GM23338 (cell line): ENCODE data around the gene PRKCG. TPM values are rescaled to one million over a fixed set of nuclear protein-coding genes. Genes with fewer than 3 reads are reported as not detected.
A peak's percentile ranks its signal among the peaks of the same experiment; 100 is the strongest.

Experiments
- ATAC-seq: fragments of 200-7000 bp; cut with Tn5 transposase; 3 replicates; pipeline ENCODE4 v1.9.1; 2020
- DNase-seq: peaks from one replicate; pipeline ENCODE4 v3.0.0-alpha.2; 2015; ENCODE audit warnings: low spot score
- H2AFZ ChIP-seq: fragments of 200-600 bp; sonication (generic); 2 replicates; pipeline ENCODE4 v1.8.0; 2016; ENCODE audit warnings: antibody characterized with exemption, mild to moderate bottlenecking, moderate library complexity
- H3F3A ChIP-seq: fragments of 200-600 bp; sonication (generic); replicated peaks from 2 replicates; pipeline ENCODE4 v1.8.0; 2017; ENCODE audit warnings: antibody characterized with exemption, mixed run types, low read depth
- H3K27ac ChIP-seq: fragments of 200-600 bp; sonication (generic); 2 replicates; pipeline ENCODE4 v1.6.1; 2016; ENCODE audit warnings: low read depth
- H3K27me3 ChIP-seq: fragments of 200-600 bp; sonication (generic); 2 replicates; pipeline ENCODE4 v1.8.0; 2016; ENCODE audit warnings: mild to moderate bottlenecking, mixed run types, moderate library complexity; ENCODE audit not compliant: insufficient read depth
- H3K36me3 ChIP-seq: fragments of 200-600 bp; sonication (generic); 2 replicates; pipeline ENCODE4 v1.8.0; 2016; ENCODE audit warnings: mild to moderate bottlenecking; ENCODE audit not compliant: insufficient read depth
- H3K4me1 ChIP-seq: fragments of 200-600 bp; sonication (generic); 2 replicates; pipeline ENCODE4 v1.8.0; 2016; ENCODE audit warnings: mild to moderate bottlenecking, moderate library complexity; ENCODE audit not compliant: insufficient read depth
- H3K4me2 ChIP-seq: fragments of 200-600 bp; sonication (generic); 2 replicates; pipeline ENCODE4 v1.7.1; 2017; ENCODE audit warnings: mixed run types
- H3K4me3 ChIP-seq: fragments of 200-600 bp; sonication (generic); 2 replicates; pipeline ENCODE4 v1.6.1; 2016; ENCODE audit warnings: mixed run types
- H3K79me2 ChIP-seq: fragments of 200-600 bp; sonication (generic); replicated peaks from 2 replicates; pipeline ENCODE4 v1.8.0; 2017; ENCODE audit warnings: mild to moderate bottlenecking; ENCODE audit not compliant: insufficient read depth
- H3K9me2 ChIP-seq: fragments of 200-600 bp; sonication (generic); 2 replicates; pipeline ENCODE4 v1.8.0; 2017; ENCODE audit not compliant: insufficient read depth
- H4K20me1 ChIP-seq: fragments of 200-600 bp; sonication (generic); replicated peaks from 2 replicates; pipeline ENCODE4 v1.8.0; 2017; ENCODE audit warnings: mild to moderate bottlenecking; ENCODE audit not compliant: insufficient read depth
- H3K27ac Mint-ChIP-seq: 2 replicates; pipeline ENCODE4 v1.8.0; 2020; ENCODE audit warnings: inconsistent platforms, mild to moderate bottlenecking, moderate library complexity, mixed read lengths
- H3K27me3 Mint-ChIP-seq: 3 replicates; pipeline ENCODE4 v1.8.0; 2022; ENCODE audit warnings: low read depth, mild to moderate bottlenecking, moderate library complexity, mixed read lengths, inconsistent platforms; ENCODE audit not compliant: insufficient read depth, poor library complexity
- H3K36me3 Mint-ChIP-seq: 3 replicates; pipeline ENCODE4 v1.8.0; 2021; ENCODE audit warnings: low read depth, mild to moderate bottlenecking, inconsistent platforms, moderate library complexity, mixed read lengths
- H3K4me1 Mint-ChIP-seq: 3 replicates; pipeline ENCODE4 v1.8.0; 2020; ENCODE audit warnings: mild to moderate bottlenecking, inconsistent platforms, mixed read lengths
- H3K4me3 Mint-ChIP-seq: 3 replicates; pipeline ENCODE4 v1.8.0; 2021; ENCODE audit warnings: moderate library complexity, mild to moderate bottlenecking, inconsistent platforms, mixed read lengths
- H3K9me3 Mint-ChIP-seq: 3 replicates; pipeline ENCODE4 v1.8.0; 2020; ENCODE audit warnings: moderate library complexity, mild to moderate bottlenecking, inconsistent platforms, mixed read lengths
- EZH2phosphoT487 ChIP-seq: fragments of 200-600 bp; sonication (generic); IDR thresholded peaks from one replicate; pipeline ENCODE4 v1.8.1; 2018; ENCODE audit warnings: antibody characterized with exemption; ENCODE audit not compliant: unreplicated experiment
- JUNB ChIP-seq: IDR thresholded peaks from one replicate; pipeline ENCODE4 v1.6.1; 2016; ENCODE audit warnings: antibody characterized with exemption; ENCODE audit not compliant: unreplicated experiment
- NANOG ChIP-seq: IDR thresholded peaks from 2 replicates; pipeline ENCODE4 v1.6.1; 2016; ENCODE audit warnings: antibody characterized with exemption, borderline replicate concordance
- STAT1 ChIP-seq: IDR thresholded peaks from one replicate; pipeline ENCODE4 v1.6.1; 2016; ENCODE audit warnings: antibody characterized with exemption; ENCODE audit not compliant: unreplicated experiment
- ZNF114 ChIP-seq: fragments of 250-450 bp; sonication (Bioruptor Pico); IDR thresholded peaks from 2 replicates; pipeline ENCODE4 v1.5.0; 2020; ENCODE audit warnings: mild to moderate bottlenecking, moderate library complexity
- ZNF331 ChIP-seq: fragments of 250-450 bp; sonication (Bioruptor Pico); IDR thresholded peaks from 2 replicates; pipeline ENCODE4 v1.5.0; 2020; ENCODE audit warnings: low read depth, mild to moderate bottlenecking, moderate library complexity
- polyA plus RNA-seq: library from polyadenylated mRNA; unstranded; fragments of >200 nt; fragmentation: Nextera tagmentation; extraction: Ambion mirVana; gene quantifications from 2 replicates; pipeline ENCODE4 v1.2.1, GENCODE V29; 2016
- total RNA-seq: library from RNA; depleted of rRNA; stranded (reverse); fragments of >200 nt; shearing (Covaris generic); gene quantifications from 2 replicates; pipeline ENCODE4 v1.2.3, GENCODE V29; 2014
- TF ChIP-seq, protein P1 (sequence below): fragments of 250-450 bp; sonication (Bioruptor Pico); IDR thresholded peaks from 2 replicates; pipeline ENCODE4 v1.5.0; 2020; ENCODE audit warnings: mild to moderate bottlenecking, moderate library complexity
- TF ChIP-seq, protein P2 (sequence below), 2 experiments: fragments of 200-600 bp in 1 of 2; sonication (generic) in 1 of 2; conservative IDR thresholded peaks; 2 replicates each; pipeline versions ENCODE4 v1.5.1 to v1.6.1; 2016 to 2017; ENCODE audit warnings: antibody characterized with exemption in 2 of 2, low read depth in 2 of 2, mild to moderate bottlenecking in 2 of 2, moderate library complexity in 1 of 2

The PRKCG gene
- total and polyA plus RNA-seq, 2 experiments from 2014 or later, result 15.4 to 15.9 TPM

DNA sequence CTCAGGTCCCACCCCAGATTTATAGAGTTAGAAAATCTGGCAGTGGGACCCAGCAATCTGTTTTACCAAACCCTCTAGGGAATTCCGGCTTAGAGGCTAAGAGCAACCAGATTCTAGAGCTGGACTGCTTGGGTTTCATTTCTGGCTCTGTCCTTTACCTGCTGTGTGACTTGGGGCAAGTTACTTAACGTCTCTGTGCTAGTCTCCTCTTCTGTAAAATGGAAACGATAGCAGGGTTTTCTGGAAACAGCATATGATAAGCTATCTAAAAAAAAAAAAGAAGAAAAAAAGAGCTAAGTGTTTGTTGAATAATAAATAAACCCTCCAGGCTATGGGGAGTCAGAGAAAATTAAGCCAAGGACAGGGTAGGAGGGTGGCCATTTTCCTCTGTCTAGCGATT, 15.5 kb downstream of the PRKCG start (continued):
- TF ChIP-seq, protein P1, sequence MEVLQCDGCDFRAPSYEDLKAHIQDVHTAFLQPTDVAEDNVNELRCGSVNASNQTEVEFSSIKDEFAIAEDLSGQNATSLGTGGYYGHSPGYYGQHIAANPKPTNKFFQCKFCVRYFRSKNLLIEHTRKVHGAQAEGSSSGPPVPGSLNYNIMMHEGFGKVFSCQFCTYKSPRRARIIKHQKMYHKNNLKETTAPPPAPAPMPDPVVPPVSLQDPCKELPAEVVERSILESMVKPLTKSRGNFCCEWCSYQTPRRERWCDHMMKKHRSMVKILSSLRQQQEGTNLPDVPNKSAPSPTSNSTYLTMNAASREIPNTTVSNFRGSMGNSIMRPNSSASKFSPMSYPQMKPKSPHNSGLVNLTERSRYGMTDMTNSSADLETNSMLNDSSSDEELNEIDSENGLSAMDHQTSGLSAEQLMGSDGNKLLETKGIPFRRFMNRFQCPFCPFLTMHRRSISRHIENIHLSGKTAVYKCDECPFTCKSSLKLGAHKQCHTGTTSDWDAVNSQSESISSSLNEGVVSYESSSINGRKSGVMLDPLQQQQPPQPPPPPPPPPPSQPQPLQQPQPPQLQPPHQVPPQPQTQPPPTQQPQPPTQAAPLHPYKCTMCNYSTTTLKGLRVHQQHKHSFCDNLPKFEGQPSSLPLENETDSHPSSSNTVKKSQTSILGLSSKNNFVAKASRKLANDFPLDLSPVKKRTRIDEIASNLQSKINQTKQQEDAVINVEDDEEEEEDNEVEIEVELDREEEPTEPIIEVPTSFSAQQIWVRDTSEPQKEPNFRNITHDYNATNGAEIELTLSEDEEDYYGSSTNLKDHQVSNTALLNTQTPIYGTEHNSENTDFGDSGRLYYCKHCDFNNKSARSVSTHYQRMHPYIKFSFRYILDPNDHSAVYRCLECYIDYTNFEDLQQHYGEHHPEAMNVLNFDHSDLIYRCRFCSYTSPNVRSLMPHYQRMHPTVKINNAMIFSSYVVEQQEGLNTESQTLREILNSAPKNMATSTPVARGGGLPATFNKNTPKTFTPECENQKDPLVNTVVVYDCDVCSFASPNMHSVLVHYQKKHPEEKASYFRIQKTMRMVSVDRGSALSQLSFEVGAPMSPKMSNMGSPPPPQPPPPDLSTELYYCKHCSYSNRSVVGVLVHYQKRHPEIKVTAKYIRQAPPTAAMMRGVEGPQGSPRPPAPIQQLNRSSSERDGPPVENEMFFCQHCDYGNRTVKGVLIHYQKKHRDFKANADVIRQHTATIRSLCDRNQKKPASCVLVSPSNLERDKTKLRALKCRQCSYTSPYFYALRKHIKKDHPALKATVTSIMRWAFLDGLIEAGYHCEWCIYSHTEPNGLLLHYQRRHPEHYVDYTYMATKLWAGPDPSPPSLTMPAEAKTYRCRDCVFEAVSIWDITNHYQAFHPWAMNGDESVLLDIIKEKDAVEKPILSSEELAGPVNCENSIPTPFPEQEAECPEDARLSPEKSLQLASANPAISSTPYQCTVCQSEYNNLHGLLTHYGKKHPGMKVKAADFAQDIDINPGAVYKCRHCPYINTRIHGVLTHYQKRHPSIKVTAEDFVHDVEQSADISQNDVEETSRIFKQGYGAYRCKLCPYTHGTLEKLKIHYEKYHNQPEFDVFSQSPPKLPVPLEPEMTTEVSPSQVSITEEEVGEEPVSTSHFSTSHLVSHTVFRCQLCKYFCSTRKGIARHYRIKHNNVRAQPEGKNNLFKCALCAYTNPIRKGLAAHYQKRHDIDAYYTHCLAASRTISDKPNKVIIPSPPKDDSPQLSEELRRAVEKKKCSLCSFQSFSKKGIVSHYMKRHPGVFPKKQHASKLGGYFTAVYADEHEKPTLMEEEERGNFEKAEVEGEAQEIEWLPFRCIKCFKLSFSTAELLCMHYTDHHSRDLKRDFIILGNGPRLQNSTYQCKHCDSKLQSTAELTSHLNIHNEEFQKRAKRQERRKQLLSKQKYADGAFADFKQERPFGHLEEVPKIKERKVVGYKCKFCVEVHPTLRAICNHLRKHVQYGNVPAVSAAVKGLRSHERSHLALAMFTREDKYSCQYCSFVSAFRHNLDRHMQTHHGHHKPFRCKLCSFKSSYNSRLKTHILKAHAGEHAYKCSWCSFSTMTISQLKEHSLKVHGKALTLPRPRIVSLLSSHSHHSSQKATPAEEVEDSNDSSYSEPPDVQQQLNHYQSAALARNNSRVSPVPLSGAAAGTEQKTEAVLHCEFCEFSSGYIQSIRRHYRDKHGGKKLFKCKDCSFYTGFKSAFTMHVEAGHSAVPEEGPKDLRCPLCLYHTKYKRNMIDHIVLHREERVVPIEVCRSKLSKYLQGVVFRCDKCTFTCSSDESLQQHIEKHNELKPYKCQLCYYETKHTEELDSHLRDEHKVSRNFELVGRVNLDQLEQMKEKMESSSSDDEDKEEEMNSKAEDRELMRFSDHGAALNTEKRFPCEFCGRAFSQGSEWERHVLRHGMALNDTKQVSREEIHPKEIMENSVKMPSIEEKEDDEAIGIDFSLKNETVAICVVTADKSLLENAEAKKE (CRISPR knock-in tag), result no peak
- no peak for TF ChIP-seq NANOG
- TF ChIP-seq STAT1, result no peak

DNA sequence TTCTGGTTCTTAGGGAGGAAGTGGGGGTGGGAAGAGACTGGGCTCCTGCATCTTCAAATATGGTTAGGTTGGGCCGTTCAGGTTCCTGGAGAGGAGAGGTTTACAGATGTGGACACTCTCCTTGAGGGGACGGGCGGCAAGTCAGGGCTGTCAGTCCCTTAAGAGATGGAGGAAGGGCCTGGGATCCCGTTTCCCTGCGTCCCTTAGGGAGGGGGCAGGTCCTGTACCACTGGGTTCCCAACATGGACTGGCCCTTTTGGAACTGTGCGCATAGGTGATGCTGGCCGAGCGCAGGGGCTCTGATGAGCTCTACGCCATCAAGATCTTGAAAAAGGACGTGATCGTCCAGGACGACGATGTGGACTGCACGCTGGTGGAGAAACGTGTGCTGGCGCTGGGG, 16.2 kb downstream of the PRKCG start:
- ATAC-seq (peak; percentile 31), DNase-seq (peak; percentile 63)
- Mint-ChIP-seq H3K9me3 (no peaks in the 10 kb centered on the region), H3K4me1 (peaks cover 33% of the 10 kb centered on the region), H3K36me3 (peaks cover 21% of the 10 kb centered on the region), H3K4me3 (peak overlapping the region; percentile 76), H3K27me3 (peaks cover 32% of the 10 kb centered on the region), H3K27ac (no peak overlapping the region)
- Histone ChIP-seq H3K9me2 (no peaks in the 10 kb centered on the region), H3F3A (peaks cover 28% of the 10 kb centered on the region; the same call in 1 of the 2 replicates), H3K4me3 (peak overlapping the region; percentile 80), H3K27me3 (no peaks in the 10 kb centered on the region), H3K36me3 (peaks cover 9% of the 10 kb centered on the region; the same call in 1 of the 2 replicates), H4K20me1 (no peaks in the 10 kb centered on the region; the same call in 1 of the 2 replicates), H3K79me2 (no peaks in the 10 kb centered on the region), H3K27ac (peak overlapping the region; percentile 78; the same call in 1 of the 2 replicates), H3K4me2 (peak overlapping the region; percentile 99), H3K4me1 (peaks cover 22% of the 10 kb centered on the region), H2AFZ (peak overlapping the region; percentile 53; the same call in 1 of the 2 replicates)
- TF ChIP-seq, protein P2, sequence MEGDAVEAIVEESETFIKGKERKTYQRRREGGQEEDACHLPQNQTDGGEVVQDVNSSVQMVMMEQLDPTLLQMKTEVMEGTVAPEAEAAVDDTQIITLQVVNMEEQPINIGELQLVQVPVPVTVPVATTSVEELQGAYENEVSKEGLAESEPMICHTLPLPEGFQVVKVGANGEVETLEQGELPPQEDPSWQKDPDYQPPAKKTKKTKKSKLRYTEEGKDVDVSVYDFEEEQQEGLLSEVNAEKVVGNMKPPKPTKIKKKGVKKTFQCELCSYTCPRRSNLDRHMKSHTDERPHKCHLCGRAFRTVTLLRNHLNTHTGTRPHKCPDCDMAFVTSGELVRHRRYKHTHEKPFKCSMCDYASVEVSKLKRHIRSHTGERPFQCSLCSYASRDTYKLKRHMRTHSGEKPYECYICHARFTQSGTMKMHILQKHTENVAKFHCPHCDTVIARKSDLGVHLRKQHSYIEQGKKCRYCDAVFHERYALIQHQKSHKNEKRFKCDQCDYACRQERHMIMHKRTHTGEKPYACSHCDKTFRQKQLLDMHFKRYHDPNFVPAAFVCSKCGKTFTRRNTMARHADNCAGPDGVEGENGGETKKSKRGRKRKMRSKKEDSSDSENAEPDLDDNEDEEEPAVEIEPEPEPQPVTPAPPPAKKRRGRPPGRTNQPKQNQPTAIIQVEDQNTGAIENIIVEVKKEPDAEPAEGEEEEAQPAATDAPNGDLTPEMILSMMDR (conservative IDR thresholded peaks at IDR 0.05; ENCODE audit: low read depth in 2 of 2), result no peak
- TF ChIP-seq ZNF331 (CRISPR knock-in tag) (no peak), JUNB (no peak), EZH2phosphoT487 (no peak), ZNF114 (CRISPR knock-in tag) (no peak)
- TF ChIP-seq, protein P1 (CRISPR knock-in tag), result no peak
